Hepatocyte (in vitro differentiated cells): ENCODE measurements around the gene ABL2. TPM values are rescaled to one million over a fixed set of nuclear protein-coding genes. Genes with fewer than 3 reads are reported as not detected.
"Not testable (repeated sequence)": the region's sequence is repeated elsewhere in the genome, so short reads cannot be mapped to it uniquely, and the experiment has no call there.

Experiments
- DNase-seq: peaks from one replicate; pipeline ENCODE4 v3.0.0-alpha.2; 2016; ENCODE audit warnings: low spot score
- H2AFZ ChIP-seq: fragments of 200-600 bp; sonication (generic); 2 replicates; pipeline ENCODE4 v1.6.0; 2016; ENCODE audit warnings: antibody characterized with exemption, mild to moderate bottlenecking
- H3K27ac ChIP-seq: fragments of 200-600 bp; sonication (generic); 2 replicates; pipeline ENCODE4 v1.5.1; 2016; ENCODE audit warnings: mild to moderate bottlenecking
- H3K27me3 ChIP-seq: fragments of 200-600 bp; sonication (generic); 2 replicates; pipeline ENCODE4 v1.6.1; 2016
- H3K36me3 ChIP-seq: fragments of 200-600 bp; sonication (generic); replicated peaks from 2 replicates; pipeline ENCODE4 v1.5.1; 2016; ENCODE audit warnings: low read depth; ENCODE audit not compliant: insufficient read depth
- H3K4me1 ChIP-seq: fragments of 200-600 bp; sonication (generic); 2 replicates; pipeline ENCODE4 v1.5.1; 2016; ENCODE audit warnings: mild to moderate bottlenecking, moderate library complexity; ENCODE audit not compliant: insufficient read depth
- H3K4me2 ChIP-seq: fragments of 200-600 bp; sonication (generic); 2 replicates; pipeline ENCODE4 v1.6.0; 2016
- H3K4me3 ChIP-seq: fragments of 200-600 bp; sonication (generic); 2 replicates; pipeline ENCODE4 v1.5.1; 2016; ENCODE audit warnings: mild to moderate bottlenecking
- H3K79me2 ChIP-seq: fragments of 200-600 bp; sonication (generic); 2 replicates; pipeline ENCODE4 v1.6.0; 2017; ENCODE audit warnings: mild to moderate bottlenecking
- H3K9me2 ChIP-seq: fragments of 200-600 bp; sonication (generic); replicated peaks from 2 replicates; pipeline ENCODE4 v1.6.0; 2017; ENCODE audit warnings: mild to moderate bottlenecking; ENCODE audit not compliant: insufficient read depth
- H3K9me3 ChIP-seq: fragments of 200-600 bp; sonication (generic); 2 replicates; pipeline ENCODE4 v1.5.1; 2016; ENCODE audit warnings: low read depth, mild to moderate bottlenecking
- H4K20me1 ChIP-seq: fragments of 200-600 bp; sonication (generic); 2 replicates; pipeline ENCODE4 v1.6.0; 2016; ENCODE audit warnings: mild to moderate bottlenecking; ENCODE audit not compliant: insufficient read depth, poor library complexity, severe bottlenecking
- EZH2 ChIP-seq: fragments of 200-600 bp; sonication (generic); IDR thresholded peaks from 2 replicates; pipeline ENCODE4 v1.6.1; 2016; ENCODE audit warnings: antibody characterized with exemption, mild to moderate bottlenecking, borderline replicate concordance
- EZH2phosphoT487 ChIP-seq: fragments of 200-600 bp; sonication (generic); IDR thresholded peaks from one replicate; pipeline ENCODE4 v1.6.1; 2018; ENCODE audit warnings: antibody characterized with exemption, mild to moderate bottlenecking, low read depth, moderate library complexity; ENCODE audit not compliant: unreplicated experiment, severe bottlenecking
- WGBS: methylation state at CpG from one replicate; pipeline ENCODE4 v1.1.6; 2016; ENCODE audit warnings: low lambda C conversion rate; ENCODE audit errors: missing lambda C conversion rate; 5-methylcytosine and 5-hydroxymethylcytosine counted together
- polyA plus RNA-seq: library from polyadenylated mRNA; unstranded; fragments of >200 nt; fragmentation: Nextera tagmentation; extraction: Ambion mirVana; gene quantifications from 2 replicates; pipeline ENCODE4 v1.2.1, GENCODE V29; 2016
- total RNA-seq: library from RNA; depleted of rRNA; stranded (reverse); fragments of >200 nt; gene quantifications from 2 replicates; pipeline ENCODE4 v1.2.3, GENCODE V29; 2014
- TF ChIP-seq, protein P1 (sequence below): fragments of 200-600 bp; sonication (generic); IDR thresholded peaks from 2 replicates; pipeline ENCODE4 v1.5.1; 2016; ENCODE audit warnings: antibody characterized with exemption, mild to moderate bottlenecking; ENCODE audit not compliant: poor library complexity

The ABL2 gene
- total and polyA plus RNA-seq, 2 experiments from 2014 or later, result 8.6 to 11.6 TPM

DNA sequence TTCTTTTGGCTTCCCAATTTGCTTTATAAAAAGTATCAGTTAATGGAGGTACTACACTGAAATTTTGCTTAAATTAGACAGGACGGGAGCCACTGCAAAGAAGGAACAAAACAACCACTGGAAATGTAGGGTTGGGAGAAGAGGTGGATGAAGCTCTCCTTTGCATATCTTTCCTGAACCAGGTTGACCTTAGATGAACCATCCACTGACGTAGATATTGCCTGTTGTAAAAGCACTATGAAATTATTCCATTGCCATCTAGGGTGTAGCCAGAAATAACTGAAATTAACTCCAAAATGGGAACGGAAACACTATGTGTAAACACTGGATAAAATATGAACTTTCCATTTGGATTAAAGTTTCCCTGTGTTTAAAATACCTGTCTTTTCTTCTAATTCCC is 1.2 kb upstream of the ABL2 start:
- no peak overlapping the region for H3K4me3 ChIP-seq
- no peaks in the 10 kb centered on the region for H3K9me3 ChIP-seq
- no peaks in the 10 kb centered on the region for H3K36me3 ChIP-seq
- H3K4me2 ChIP-seq, result no peak overlapping the region
- H3K27me3 ChIP-seq, result no peaks in the 10 kb centered on the region
- no peak for TF ChIP-seq EZH2phosphoT487
- H2AFZ ChIP-seq, result peak overlapping the region; percentile 97
- WGBS, result 76% methylated on average over 3 of the region's 3 CpGs
- H4K20me1 ChIP-seq, result peaks cover 8% of the 10 kb centered on the region
- H3K27ac ChIP-seq, result no peak overlapping the region
- no peak for DNase-seq
- peaks cover 9% of the 10 kb centered on the region for H3K4me1 ChIP-seq
- no peaks in the 10 kb centered on the region for H3K9me2 ChIP-seq
- H3K79me2 ChIP-seq, result peaks cover 30% of the 10 kb centered on the region

DNA sequence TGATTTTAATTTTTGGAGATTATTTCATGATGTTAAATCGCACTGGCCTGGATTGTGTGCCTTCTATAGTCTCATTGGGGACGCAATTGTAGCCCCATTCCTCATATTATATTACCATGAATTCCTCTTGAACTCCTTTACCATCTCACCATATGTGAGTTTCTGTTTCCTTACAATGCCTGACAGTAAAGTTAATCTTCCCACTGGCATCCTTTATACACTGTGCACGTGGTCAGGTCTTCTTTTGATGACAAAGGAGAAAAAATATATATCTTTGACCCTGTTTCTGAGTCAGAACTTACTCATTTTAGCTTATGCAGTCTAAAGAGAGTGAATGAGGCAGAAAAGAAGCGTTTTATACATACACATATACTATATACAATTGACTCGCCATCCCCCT is 774 bp upstream of the ABL2 start:
- H3K9me2 ChIP-seq, result no peaks in the 10 kb centered on the region
- H2AFZ ChIP-seq, result peak overlapping the region; percentile 97

DNA sequence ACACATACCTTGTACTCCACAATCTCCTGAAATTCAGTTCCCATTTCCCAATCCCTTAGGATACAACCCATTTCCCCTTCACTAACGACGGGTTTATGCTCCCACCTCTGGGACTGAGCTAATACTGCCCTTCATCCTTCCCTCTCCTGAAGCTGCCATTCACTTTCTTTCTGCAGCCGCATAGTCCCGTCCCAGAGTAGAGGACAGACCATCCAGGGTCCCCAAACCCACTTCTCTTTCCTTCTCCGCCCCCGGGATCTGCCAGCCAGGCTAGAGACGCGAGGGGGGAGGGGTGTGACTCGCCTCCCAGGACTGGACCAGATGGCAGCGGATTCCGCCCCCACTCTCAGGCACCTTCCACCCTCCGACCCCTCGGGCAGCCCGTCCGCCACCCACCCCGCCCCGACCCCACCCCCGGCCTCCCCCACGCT is 679 bp downstream of the ABL2 start:
- Histone ChIP-seq H3K79me2 (peaks cover 48% of the 10 kb centered on the region), H3K4me3 (peak overlapping the region; percentile 100), H4K20me1 (peaks cover 8% of the 10 kb centered on the region), H3K9me3 (no peaks in the 10 kb centered on the region), H3K9me2 (no peaks in the 10 kb centered on the region), H3K36me3 (no peaks in the 10 kb centered on the region), H3K27ac (peak overlapping the region; percentile 96), H2AFZ (peak overlapping the region; percentile 97), H3K27me3 (no peaks in the 10 kb centered on the region), H3K4me1 (peaks cover 9% of the 10 kb centered on the region), H3K4me2 (peak overlapping the region; percentile 88)
- 3% methylated on average over 11 of the region's 19 CpGs for WGBS
- DNase-seq, result peak; percentile 69
- TF ChIP-seq, protein P1, sequence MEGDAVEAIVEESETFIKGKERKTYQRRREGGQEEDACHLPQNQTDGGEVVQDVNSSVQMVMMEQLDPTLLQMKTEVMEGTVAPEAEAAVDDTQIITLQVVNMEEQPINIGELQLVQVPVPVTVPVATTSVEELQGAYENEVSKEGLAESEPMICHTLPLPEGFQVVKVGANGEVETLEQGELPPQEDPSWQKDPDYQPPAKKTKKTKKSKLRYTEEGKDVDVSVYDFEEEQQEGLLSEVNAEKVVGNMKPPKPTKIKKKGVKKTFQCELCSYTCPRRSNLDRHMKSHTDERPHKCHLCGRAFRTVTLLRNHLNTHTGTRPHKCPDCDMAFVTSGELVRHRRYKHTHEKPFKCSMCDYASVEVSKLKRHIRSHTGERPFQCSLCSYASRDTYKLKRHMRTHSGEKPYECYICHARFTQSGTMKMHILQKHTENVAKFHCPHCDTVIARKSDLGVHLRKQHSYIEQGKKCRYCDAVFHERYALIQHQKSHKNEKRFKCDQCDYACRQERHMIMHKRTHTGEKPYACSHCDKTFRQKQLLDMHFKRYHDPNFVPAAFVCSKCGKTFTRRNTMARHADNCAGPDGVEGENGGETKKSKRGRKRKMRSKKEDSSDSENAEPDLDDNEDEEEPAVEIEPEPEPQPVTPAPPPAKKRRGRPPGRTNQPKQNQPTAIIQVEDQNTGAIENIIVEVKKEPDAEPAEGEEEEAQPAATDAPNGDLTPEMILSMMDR, result no peak
- TF ChIP-seq EZH2phosphoT487, result no peak
- no peak for TF ChIP-seq EZH2

More for the DNA sequence above, 774 bp upstream of the ABL2 start:
- peak overlapping the region; percentile 88 for H3K4me2 ChIP-seq
- WGBS, result 60% methylated on average over 5 of the region's 5 CpGs
- peaks cover 35% of the 10 kb centered on the region for H3K79me2 ChIP-seq
- peaks cover 8% of the 10 kb centered on the region for H4K20me1 ChIP-seq
- DNase-seq, result no peak
- H3K9me3 ChIP-seq, result no peaks in the 10 kb centered on the region
- H3K4me3 ChIP-seq, result no peak overlapping the region
- H3K27ac ChIP-seq, result peak overlapping the region; percentile 96
- no peaks in the 10 kb centered on the region for H3K36me3 ChIP-seq
- TF ChIP-seq EZH2phosphoT487 (no peak), EZH2 (no peak)
- TF ChIP-seq, protein P1, result no peak
- H3K27me3 ChIP-seq, result no peaks in the 10 kb centered on the region
- peaks cover 9% of the 10 kb centered on the region for H3K4me1 ChIP-seq

DNA sequence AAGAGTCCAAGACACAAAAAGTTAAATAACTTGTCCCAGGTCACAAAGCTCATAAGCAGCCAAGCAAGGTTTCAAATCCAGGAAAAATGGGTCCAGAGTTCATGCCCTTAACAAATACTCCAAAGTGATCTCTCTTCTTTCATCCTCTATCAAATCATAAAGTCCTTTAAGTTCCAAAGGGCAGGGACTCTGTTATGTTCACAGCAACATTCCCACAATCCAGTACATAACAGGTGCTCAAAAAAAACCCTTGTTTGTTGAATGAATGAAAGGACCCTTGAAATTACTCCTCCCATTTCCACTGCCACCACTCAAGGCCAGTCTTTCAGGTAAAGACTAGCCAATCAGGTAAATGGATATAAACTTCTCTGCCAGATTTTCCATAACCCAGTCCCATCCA is 2.7 kb downstream of the ABL2 start:
- no peak overlapping the region for H3K4me3 ChIP-seq
- H3K27ac ChIP-seq, result no peak overlapping the region
- no peak overlapping the region for H3K4me2 ChIP-seq
- H3K27me3 ChIP-seq, result no peaks in the 10 kb centered on the region
- H3K9me3 ChIP-seq, result no peaks in the 10 kb centered on the region
- peaks cover 9% of the 10 kb centered on the region for H3K4me1 ChIP-seq
- no peaks in the 10 kb centered on the region for H3K36me3 ChIP-seq
- peaks cover 8% of the 10 kb centered on the region for H4K20me1 ChIP-seq
- no peak overlapping the region for H2AFZ ChIP-seq
- H3K9me2 ChIP-seq, result no peaks in the 10 kb centered on the region
- no peak for DNase-seq
- peaks cover 69% of the 10 kb centered on the region for H3K79me2 ChIP-seq
- TF ChIP-seq EZH2phosphoT487 (no peak), EZH2 (no peak)
- TF ChIP-seq, protein P1, result no peak

DNA sequence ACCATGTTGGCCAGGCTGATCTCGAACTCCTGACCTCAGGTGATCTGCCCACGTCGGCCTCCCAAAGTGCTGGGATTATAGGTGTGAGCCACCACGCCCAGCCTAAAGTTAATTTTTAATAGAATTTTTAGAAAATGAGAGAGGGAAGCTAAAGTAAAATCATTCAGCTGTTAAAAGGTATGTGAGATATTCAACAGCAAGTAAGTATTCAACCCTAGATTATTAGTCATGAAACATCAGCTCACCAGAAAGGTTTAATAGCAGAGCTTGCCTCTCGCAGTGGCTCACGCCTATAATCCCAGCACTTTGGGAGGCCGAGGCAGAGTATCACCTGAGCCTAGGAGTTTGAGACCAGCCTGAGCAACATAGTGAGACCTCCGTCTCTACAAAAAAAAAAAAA is 5.0 kb downstream of the ABL2 start:
- H3K79me2 ChIP-seq, result peaks cover 92% of the 10 kb centered on the region
- H3K9me3 ChIP-seq, H3K27me3 ChIP-seq, H4K20me1 ChIP-seq, H3K4me3 ChIP-seq, DNase-seq, H2AFZ ChIP-seq, H3K36me3 ChIP-seq, H3K27ac ChIP-seq, H3K4me2 ChIP-seq, H3K4me1 ChIP-seq, H3K9me2 ChIP-seq: not testable (repeated sequence)
- WGBS, result 87% methylated on average over 8 of the region's 8 CpGs

DNA sequence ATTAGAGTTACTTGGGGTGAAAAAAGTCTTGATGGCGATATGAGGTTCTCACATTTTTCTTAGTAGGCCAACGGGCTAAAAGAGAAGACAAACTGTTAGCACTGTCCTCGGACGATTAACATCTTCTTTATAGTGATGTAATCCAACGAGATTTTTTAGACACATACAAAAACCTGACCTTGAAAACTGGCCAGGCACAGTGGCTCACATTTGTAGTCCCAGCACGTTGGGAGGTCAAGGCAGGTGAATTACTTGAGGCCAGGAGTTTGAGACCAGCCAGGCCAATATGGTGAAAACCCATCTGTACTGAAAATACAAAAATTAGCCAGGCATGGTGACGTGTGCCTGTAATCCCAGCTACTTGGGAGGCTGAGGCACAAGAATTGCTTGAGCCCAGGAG is 8.4 kb downstream of the ABL2 start:
- H3K27me3 ChIP-seq, H3K9me3 ChIP-seq, H3K4me1 ChIP-seq, H3K27ac ChIP-seq, H3K4me3 ChIP-seq, H2AFZ ChIP-seq, H3K36me3 ChIP-seq, DNase-seq, H4K20me1 ChIP-seq, H3K9me2 ChIP-seq, H3K4me2 ChIP-seq: not testable (repeated sequence)
- H3K79me2 ChIP-seq, result peaks cover 86% of the 10 kb centered on the region
- 94% methylated on average over 7 of the region's 7 CpGs for WGBS
